ES-I3 (cell line): ENCODE measurements around the gene CA14.

Source experiments
- H3K36me3 ChIP-seq: 2 replicates; pipeline ENCODE4 v1.6.1; 2013; ENCODE audit warnings: mild to moderate bottlenecking, low read length, control low read depth, moderate library complexity; ENCODE audit not compliant: insufficient read depth
- H3K4me1 ChIP-seq: 2 replicates; pipeline ENCODE4 v1.6.1; 2013; ENCODE audit warnings: mild to moderate bottlenecking, control low read depth, low read length; ENCODE audit not compliant: insufficient read depth
- H3K9ac ChIP-seq: 2 replicates; pipeline ENCODE4 v1.6.1; 2013; ENCODE audit warnings: low read depth, mild to moderate bottlenecking, low read length, moderate library complexity
- H3K9me3 ChIP-seq: 2 replicates; pipeline ENCODE4 v1.6.1; 2013; ENCODE audit warnings: mild to moderate bottlenecking, low read length, moderate library complexity; ENCODE audit not compliant: control insufficient read depth, insufficient read depth

Gene CA14

DNA sequence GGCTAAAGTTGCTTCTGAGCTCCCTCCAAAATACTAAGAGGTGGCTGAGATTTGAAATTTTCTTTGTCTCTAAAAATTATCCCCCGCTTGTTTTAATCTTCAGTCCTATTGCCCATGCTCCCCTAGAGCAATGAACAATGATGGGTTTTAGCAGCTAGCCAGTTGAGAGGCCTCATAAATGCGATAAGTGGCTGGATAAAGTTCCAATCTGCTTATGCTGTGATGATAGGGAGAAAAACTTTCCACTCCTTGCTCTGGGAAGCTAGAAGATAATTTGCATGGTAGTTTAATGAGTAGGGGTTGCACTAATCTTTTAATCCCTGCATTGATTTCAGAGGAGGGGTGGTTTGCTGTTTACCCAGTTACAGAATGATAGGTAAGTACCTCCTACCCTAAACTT, 54.2 kb downstream of the CA14 start:
- Histone ChIP-seq H3K36me3 (no peaks in the 10 kb centered on the region; the same call in none of the 2 replicates), H3K4me1 (no peaks in the 10 kb centered on the region), H3K9ac (no peak overlapping the region), H3K9me3 (no peaks in the 10 kb centered on the region)
